HG02884 (cell line): ENCODE results near the gene MCTP1.
A peak's percentile ranks its signal among the peaks of the same experiment; 100 is the strongest.
"Not testable (repeated sequence)": the region's sequence is repeated elsewhere in the genome, so short reads cannot be mapped to it uniquely, and the experiment has no call there.

Experiments
- ATAC-seq: cut with Tn5 transposase; IDR thresholded peaks from one replicate; pipeline ENCODE4 v1.9.1; 2021; ENCODE audit warnings: mild to moderate bottlenecking, moderate library complexity; ENCODE audit not compliant: unreplicated experiment

The MCTP1 gene

DNA sequence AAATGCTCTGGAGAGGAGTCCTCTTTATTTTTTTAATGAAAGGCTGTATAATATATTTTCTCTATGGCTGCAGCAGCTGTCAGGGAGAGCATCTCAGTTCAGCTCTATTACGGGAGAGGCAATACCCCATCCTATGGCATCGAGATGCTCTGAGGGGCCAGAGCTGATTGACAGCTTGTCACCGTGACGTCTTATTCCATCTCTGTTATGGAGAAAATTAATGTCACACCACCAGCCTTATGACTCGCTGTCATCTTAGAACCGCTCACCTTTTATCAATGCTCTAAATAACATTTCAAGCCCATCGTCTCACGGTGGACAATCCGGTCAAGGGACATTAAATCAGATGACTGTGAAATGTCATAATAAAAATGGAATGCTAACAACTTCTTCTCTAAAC is 392.9 kb downstream of the MCTP1 start:
- no peak for ATAC-seq

DNA sequence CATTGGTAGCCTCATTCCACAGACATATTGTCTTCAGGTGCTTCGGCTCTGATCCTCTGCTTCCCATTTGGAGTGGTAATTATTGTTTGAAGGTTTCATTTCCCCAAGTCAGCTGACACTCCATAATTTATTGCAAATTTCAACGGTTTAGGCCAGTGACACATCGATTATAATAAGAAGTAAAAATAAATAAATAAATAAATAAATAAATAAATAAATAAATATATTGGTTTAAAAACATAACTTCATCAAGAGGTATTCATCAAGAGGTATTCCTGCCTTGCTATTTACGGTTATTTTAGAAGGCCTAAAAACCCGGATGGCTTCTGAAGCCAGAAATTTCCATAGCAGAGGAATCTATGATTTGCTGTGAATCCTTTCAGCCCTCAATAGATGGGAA is 393.3 kb downstream of the MCTP1 start:
- ATAC-seq, result no peak

DNA sequence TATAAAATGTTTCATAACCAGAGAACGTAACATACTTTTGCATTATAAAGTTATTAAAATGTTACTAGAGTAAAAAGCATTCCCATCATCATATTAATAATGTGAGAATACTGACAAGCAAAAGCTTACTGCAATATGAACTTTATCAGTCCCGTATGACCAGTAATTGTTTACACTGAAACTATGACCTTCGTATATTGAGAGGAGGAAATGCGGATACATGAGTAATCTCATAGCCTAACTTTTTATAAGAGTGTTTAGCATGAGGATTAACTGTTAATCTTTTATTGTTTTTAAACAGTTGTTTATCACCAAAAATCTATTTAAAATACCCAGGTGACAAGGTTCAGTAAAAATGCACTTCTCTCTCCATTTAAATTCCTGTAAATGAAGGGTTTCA is 394.0 kb downstream of the MCTP1 start:
- ATAC-seq, result no peak

DNA sequence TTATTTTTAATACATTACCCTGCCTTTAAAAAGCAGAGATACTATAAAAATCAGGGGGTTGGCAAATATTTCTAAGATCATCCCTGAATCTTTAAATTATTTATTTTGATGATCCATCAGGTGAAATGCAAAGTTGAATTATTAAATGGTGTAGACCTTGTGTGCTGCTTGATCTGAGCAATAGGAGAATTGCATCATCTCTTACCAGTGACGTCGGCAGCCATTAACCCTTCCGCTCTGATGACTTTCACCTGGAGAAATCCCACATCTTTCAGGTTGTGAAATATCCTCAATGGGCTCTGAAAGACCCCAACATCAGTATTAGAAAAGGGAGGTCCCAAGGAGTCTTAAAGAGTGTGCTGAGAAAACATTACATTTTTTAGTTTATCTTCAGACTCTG is 396.2 kb downstream of the MCTP1 start:
- ATAC-seq, result no peak

DNA sequence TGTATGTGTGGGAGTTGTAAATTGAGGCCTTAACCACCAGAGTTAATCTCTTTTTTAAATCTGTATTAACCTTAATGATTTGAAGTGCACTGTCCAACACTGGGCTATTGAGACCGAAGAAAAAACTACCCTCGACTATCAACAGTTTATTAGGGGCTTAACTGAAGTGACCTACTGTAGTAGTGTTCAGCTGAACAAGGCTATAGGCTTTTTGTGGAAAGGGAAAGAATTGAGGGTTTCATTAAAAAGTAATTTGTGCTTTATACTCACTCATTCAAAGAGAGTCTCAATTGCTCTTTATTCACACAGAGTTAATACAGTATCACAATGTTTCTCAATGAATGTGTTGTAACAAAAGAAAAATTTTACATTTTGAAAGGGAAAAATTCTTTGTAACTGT is 399.0 kb downstream of the MCTP1 start:
- no peak for ATAC-seq

DNA sequence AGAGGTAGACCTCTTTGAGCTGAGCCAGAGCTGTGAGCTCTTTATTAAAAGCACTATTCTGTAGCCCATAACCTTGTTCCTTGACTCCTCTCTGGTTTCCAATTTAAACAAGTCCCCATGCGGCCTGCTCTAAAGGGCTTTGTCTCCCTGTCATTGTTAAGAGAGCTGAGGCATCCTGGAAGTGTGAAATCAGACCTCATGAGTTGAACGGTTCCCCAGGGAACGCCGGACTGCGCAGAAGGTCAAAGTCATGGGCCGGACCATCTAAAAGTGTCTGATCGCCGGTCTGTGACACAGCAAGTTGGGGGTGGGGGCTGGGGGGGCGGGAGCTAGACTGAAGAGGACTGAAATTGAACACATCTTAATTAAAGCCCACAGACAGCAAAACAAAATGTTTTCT is 400.6 kb downstream of the MCTP1 start:
- ATAC-seq, result no peak

DNA sequence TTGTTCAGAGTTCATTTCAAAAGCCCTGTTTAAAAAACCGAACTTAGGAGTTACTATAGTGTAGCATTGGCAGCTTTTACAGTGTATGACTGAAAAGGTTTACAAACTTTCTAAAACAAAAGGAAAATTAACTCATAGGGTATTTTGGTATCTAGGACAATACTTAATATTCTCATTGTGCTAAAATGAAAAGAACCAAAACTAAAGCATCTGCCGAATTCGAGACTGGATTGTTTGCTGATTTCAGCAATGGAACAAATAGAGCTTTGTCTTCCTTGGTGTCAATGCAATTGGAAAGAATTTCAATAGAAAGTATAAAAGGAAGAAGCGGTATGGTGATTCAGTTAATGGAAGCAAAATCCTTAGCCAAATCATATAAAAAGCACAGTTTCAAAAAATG is 412.4 kb downstream of the MCTP1 start:
- ATAC-seq, result no peak

DNA sequence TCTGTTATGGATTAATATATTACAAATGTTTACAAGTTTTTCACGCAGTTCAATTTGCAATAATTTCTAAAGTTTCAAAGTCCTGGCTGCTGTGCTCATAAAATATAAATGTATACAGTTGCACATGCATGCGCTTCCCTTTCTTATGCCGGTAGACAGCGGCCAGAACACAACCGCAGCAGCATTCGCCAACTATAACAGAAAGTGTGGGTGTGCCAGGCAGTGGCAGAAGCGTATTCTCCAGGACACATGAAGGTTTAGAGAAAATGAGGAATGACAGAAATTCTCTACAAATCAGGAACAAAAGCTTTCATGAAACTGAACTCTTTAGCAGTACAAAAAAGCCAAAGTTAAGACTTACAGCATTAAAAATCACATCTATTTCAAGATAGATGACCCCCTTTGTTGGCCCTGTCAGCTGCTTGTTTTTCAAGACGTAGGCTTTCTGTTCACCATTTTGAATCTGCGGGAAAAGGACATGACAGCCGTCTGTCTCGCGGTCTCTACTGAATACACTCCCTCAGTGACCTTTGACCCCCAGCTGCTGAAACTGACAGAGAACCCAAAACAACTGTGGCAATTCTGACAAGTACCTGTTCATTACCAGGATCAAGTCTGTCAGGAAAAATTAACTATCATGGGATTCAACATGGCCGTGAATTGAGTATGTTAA is 414.2 kb downstream of the MCTP1 start:
- no peak for ATAC-seq

DNA sequence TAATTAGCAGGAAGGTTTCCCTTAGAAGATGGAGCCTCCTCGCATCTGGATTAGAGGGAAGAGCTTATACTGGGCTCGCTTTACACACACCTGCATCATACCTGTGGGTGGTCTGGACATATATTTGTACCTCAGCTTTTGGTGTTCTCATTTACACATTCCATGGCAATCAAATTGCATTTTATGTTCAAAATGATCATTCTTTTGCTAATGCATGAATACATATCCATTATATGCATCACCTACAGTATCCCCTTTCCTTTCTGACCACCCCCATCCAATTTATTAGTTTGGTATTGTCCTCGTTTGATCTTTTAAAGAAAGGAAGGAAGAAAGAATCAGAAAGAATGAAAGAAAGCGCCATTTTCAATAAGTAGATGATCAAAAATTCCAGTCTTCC is 415.0 kb downstream of the MCTP1 start:
- ATAC-seq, result no peak

DNA sequence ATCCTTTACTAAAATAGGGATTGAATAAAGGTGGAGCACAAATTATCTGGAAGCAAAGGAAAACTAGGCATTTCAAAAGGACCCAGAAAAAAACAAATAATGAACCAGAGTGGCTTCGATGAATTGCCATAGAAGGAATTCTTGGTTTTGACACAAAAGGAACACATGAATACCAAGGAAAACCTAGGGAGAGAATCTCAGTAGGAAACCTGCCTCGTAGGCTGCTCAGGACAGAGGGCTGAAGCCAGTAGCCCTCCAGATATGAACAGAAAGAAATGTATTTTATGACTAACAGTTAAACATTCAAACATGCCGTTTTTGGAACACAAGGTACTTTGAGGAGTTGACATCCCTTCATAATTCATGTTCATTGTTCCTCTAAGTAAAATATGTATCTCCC is 420.9 kb downstream of the MCTP1 start:
- no peak for ATAC-seq

DNA sequence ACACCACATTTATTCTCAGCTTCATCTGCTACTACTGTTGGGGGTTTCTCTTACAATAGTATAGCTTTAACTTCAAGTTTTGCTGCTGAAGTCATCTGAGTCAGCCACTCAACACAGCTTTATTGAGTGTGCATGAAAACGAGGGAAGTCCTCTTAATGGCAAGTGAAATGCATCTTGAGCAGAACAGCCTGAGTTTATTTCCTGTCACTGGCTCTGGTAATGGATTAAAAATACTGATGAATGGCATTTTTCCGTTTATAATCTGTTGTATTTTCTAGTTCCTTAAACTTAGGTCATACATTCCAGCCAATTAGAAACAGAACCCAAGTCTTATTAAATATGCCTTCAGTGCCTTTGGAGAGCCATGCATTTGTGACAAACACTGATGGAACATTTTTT is 427.8 kb downstream of the MCTP1 start:
- ATAC-seq, result no peak

DNA sequence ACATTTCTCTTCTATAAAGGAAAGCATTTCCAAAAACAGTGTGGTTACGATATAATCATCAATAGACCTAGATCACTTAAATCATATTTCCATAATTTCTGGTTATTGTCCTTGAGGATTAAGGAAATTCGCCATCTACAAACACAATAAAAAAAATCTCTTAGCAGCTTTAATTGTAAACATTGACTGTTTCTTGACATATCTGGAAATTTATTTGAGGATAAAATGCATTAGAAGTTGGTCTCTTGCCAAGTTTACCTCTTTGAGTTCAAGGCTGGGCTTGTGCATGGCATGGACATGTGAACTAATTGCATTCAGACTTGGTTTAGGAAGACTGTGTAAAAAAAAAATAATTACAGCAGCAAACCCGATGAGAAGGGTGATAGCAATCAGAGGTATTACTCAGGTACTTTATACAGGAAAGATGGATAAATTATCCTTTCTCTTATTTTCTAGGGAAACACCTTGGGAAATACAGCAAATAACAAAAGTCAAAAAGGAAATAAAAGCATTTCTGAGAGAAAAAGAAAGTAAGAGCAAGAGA is 428.6 kb downstream of the MCTP1 start:
- ATAC-seq, result no peak

DNA sequence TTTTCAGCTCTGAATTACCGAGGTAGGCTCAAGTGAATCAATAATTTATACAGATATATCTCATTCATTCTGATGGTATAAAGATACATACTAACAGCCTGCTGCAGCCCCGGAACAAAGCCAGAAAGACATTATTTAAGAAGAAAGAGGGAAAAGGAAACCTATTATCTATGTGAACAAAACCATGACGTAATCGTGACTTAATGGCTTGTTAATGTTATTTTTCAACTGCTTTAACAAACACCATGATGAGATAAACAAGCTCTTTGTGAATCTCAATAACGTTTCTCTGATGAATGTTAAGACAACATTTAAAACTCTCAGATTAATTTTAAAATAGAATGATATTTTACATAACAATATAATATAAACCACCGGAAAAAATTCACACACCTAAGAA is 429.4 kb downstream of the MCTP1 start:
- ATAC-seq, result no peak

DNA sequence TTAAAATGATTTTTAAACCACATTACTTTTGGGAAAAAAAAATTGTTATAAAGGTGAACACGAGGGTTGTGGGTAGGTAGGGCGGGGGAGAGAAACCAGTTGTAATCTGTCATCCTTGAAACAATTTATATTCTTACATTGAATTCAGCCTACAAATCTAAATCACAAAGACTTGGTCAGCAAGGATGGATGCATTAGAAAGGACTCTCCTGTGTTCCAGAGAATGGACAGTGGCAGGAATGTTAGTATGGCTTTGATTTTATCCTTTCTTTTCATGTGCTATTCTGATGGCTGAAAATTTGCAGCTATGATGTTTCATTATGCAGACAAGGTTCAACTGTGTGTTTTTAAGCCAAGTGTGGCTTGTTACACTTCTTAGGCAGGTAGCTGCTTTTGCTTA is 431.8 kb downstream of the MCTP1 start:
- ATAC-seq, result no peak

DNA sequence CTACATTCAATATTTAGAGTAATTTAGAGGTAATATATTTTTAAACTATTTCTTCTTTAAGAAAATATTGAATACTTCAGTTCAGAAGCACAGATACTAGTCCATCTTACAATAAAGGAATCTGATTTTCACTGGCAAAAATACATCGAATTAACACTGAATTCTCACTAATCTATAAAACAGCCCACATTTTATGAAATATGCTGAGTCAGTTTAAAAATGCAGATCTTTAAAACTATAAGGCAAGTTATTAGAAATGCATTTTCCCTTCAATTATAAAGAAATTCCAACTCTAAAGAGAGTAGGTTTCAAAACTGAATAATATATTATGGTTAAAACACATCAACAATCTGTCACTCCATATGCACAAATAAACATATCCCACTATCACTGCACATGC is 433.9 kb downstream of the MCTP1 start:
- no peak for ATAC-seq

DNA sequence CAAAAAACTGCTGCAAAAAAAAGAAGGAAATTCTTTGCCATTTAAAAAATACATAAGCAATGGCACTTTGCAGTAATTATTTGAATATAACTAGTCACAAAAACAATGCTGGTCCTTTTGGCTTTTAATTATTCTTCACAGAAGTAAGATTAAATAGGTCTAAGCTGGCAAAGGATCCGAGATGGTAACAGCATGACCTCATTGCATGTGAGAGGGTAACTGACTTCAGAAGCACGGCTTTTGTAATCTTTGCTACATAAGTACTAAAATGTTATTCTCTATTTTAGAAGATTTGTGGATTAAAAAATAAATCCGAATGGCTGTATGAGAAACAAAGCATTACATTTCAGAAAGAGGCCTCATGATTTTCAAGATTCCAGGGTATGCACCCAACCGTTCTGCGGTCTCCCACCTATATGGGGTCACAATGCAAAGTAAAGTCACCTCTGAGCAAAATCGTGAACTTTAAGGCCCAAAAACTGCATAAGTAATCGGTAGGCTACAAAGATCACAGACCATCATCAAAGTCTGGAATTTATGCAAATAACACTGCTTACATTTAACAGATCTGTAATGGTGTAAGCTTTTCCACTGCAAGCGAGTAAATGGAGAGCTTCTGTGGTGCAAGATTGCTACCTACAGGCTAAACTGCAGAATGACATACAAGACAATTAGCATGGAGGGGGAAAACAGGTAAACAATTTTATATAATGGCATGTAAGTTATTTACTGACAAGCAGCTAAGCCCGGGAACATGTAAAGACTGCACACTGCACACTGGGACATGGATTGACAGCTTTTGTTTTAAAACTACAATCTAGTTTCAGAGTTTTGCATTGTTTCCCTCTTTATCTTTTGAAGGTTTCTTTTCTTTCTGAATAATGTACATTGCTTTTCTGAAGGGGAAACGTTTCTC is 434.8 kb downstream of the MCTP1 start:
- peak; percentile 93 for ATAC-seq

DNA sequence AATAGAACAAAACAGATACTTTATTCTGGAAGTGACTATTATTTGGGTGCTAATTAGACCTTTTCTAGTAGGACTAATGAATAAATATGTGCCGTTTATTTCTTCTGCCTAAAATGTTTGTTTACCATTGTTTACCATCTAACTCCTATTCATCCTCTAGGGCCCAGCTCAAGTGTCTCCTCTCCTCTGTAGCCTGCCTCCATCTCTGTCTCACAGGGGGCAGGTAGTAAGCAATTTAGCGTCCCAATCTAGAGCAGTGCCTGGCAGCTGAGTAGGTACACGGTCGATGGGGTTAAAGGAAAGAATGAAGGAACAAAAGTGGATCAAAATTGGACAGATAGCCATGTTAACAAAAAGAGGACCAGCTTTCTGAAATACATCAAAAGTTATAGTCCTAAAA is 435.6 kb downstream of the MCTP1 start:
- ATAC-seq, result no peak

DNA sequence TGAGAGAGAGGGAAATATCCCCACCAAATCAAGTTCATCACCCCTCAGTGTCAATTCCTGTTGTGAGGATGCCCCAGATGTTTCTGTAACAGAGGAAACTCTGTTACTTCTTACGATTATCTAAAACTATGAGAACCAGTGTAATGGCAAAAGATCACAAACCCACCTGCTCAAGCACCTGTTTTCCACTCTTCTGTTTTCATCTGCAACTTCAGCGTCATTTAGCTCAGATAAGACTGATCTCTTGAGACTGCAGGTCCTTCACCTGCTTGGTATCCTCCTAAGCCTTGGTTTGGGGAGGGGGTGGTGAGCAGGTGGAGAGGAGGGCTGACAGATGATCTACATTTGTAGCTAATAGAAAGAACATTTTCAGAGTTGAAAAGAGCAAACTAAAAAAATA is 437.2 kb downstream of the MCTP1 start:
- ATAC-seq, result no peak

DNA sequence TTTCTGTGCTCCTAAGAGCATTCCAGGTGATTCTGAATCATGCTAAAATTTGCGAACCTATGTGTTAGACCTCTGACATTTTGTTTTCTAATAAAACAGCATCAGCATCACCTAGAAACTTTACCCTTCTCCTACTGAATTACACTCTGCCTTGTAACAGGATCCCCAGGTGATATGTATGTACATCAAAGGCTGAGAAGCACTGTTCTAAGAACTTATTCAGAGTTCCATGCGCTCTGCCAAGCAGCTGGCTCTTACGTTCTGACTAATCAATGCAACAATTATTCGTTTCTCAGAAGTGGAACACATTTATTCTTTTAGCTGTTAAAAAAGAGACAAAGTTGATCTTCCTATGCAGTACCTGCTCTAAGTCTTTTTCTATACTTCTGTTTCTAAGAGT is 437.9 kb downstream of the MCTP1 start:
- no peak for ATAC-seq

DNA sequence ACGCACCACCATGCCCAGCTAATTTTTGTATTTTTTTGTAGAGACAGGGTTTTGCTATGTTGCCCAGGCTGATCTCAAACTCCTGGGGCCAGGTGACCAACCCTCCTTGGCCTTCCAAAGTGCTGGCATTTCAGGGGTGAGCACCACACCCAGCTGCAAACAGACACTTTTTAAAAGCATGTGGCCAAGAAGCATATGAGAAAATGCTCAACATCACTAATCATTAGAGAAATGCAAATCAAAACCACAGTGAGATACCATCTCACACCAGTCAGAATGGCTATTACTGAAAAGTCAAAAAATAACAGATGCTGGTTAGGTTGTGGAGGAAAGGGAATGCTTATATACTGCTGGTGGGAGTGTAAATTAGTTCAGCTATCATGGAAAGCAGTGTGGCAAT is 439.2 kb downstream of the MCTP1 start:
- ATAC-seq, result not testable (repeated sequence)

DNA sequence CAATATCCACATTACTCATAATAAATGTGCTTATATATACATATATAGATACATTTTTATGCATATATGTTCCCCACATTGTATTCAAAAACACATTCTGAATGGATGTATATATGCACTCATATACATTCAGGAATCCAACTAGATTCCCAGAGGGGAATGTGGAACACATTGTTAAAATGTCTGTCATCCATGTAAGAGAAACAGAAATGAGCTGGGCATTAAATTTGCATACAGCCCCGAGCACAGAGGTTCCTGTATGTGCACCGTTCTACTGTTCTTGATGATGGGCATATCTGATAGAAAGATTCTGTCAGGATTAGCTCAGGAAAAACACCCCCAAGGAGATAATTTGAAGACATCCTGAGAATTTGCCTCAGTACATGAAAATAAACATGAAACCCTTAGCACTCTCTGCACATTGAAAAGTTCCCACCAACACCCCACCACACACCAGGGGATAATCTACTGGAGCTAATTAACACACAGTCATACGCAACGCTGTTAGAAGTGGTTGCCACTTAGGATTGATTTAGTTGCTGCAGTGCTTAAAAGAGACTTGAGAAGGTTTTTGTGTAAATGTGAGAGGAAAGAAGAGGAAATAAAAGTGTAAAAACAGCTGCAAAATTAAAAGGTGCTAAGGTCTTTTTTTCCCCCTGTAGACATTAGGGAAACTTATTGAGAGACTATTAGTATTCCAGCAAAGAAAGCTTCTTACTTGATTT is 443.1 kb downstream of the MCTP1 start:
- ATAC-seq, result no peak

DNA sequence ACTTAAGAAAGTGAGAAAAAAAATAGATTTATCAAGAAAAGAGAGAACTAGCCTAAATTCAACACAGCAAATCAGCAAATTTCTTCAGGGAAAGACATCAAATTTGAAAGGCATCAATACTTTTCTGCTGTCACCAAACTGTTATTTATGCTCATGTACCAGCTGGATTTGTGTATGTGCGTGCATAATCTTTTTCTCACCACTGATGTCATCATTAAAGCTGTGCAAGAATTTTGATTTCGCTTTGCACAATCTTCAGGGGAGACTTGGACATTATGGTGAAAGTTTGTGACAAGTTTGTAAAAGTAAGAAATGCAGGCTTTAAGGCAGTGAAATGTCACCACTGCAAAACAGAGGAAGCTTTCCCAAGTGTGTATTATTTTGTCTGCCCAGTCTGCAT is 451.0 kb downstream of the MCTP1 start:
- ATAC-seq, result no peak
